HCT116 (cell line): ENCODE data around the gene ROR2.

ENCODE experiments used
- CTCF ChIP-seq, 3 experiments: fragments of 200-600 bp in 1 of 3; sonication (generic) in 1 of 3; IDR thresholded peaks in 2 of 3; conservative IDR thresholded peaks in 1 of 3; 2 replicates each; pipeline ENCODE4 v1.5.1; 2012 to 2017; ENCODE audit warnings: low read depth in 2 of 3, low read length in 2 of 3, antibody characterized with exemption in 1 of 3, borderline replicate concordance in 1 of 3, control low read depth in 1 of 3, mild to moderate bottlenecking in 1 of 3, mixed read lengths in 1 of 3, mixed run types in 1 of 3, moderate library complexity in 1 of 3; ENCODE audit not compliant: insufficient read depth in 1 of 3
- POLR2AphosphoS5 ChIP-seq: IDR thresholded peaks from 2 replicates; pipeline ENCODE4 v1.6.1; 2011; ENCODE audit warnings: mild to moderate bottlenecking, low read depth, low read length, moderate library complexity
- TCF7L2 ChIP-seq: IDR thresholded peaks from 2 replicates; pipeline ENCODE4 v1.7.0; 2011; ENCODE audit warnings: borderline replicate concordance, inconsistent platforms; ENCODE audit not compliant: insufficient read depth, insufficient read length; ENCODE audit errors: extremely low read depth

- TF ChIP-seq POLR2AphosphoS5 (no peak), CTCF (IDR thresholded peaks at IDR 0.05 in 2 of 3, conservative IDR thresholded peaks at IDR 0.05 in 1 of 3; ENCODE audit: borderline replicate concordance in 1 of 3, insufficient read depth in 1 of 3, low read depth in 2 of 3, low read length in 2 of 3) (no peak), TCF7L2 (no peak)
Observed at GRCh38 chr9:91835216-91835615, 114.8 kb downstream of the ROR2 start.
